ENCODE results near the gene OGFR.
"Not testable (repeated sequence)": the region's sequence is repeated elsewhere in the genome, so short reads cannot be mapped to it uniquely, and the experiment has no call there.

Gene OGFR

GRCh38 chr20:62845416-62846160 is 41.0 kb downstream of the OGFR start:
- Histone ChIP-seq H3K79me2 (no peaks in the 10 kb centered on the region), H2AFZ (no peak overlapping the region), H3K27ac (no peak overlapping the region), H3K9ac (no peak overlapping the region), H3K27me3 (ENCODE audit: control insufficient read depth, insufficient read depth, low read length) (no peaks in the 10 kb centered on the region), H3K4me2 (ENCODE audit: low read length) (no peak overlapping the region), H3K9me3 (ENCODE audit: control insufficient read depth, low read length) (no peaks in the 10 kb centered on the region), H3K4me3 (ENCODE audit: low read depth, low read length) (no peak overlapping the region), H3K36me3 (ENCODE audit: control insufficient read depth, insufficient read depth, low read length) (no peaks in the 10 kb centered on the region), H3K4me1 (no peaks in the 10 kb centered on the region)
- no peak for TF ChIP-seq CTCF (IDR thresholded peaks at IDR 0.05)

GRCh38 chr20:62846166-62846890 is 41.7 kb downstream of the OGFR start:
- Histone ChIP-seq H3K4me1 (no peaks in the 10 kb centered on the region), H3K79me2 (no peaks in the 10 kb centered on the region), H3K27me3 (ENCODE audit: control insufficient read depth, insufficient read depth, low read length) (no peaks in the 10 kb centered on the region), H3K4me3 (ENCODE audit: low read depth, low read length) (no peak overlapping the region), H3K9me3 (ENCODE audit: control insufficient read depth, low read length) (no peaks in the 10 kb centered on the region), H3K36me3 (ENCODE audit: control insufficient read depth, insufficient read depth, low read length) (no peaks in the 10 kb centered on the region), H3K9ac (no peak overlapping the region), H3K27ac (no peak overlapping the region), H2AFZ (no peak overlapping the region), H3K4me2 (ENCODE audit: low read length) (no peak overlapping the region)
- no peak for TF ChIP-seq CTCF (IDR thresholded peaks at IDR 0.05)

GRCh38 chr20:62848917-62849316 is 44.3 kb downstream of the OGFR start:
- H3K4me3 ChIP-seq (ENCODE audit: low read depth, low read length); H2AFZ ChIP-seq; H3K27ac ChIP-seq; H3K4me1 ChIP-seq; H3K9ac ChIP-seq; H3K9me3 ChIP-seq (ENCODE audit: control insufficient read depth, low read length); H3K79me2 ChIP-seq; H3K27me3 ChIP-seq (ENCODE audit: control insufficient read depth, insufficient read depth, low read length); H3K4me2 ChIP-seq (ENCODE audit: low read length); H3K36me3 ChIP-seq (ENCODE audit: control insufficient read depth, insufficient read depth, low read length): not testable (repeated sequence)

- H3K9ac ChIP-seq: no peak overlapping the region
- no peak for TF ChIP-seq CTCF (IDR thresholded peaks at IDR 0.05)
- H3K27ac ChIP-seq: no peak overlapping the region
- no peaks in the 10 kb centered on the region for H3K79me2 ChIP-seq
- H3K36me3 ChIP-seq (ENCODE audit: control insufficient read depth, insufficient read depth, low read length): no peaks in the 10 kb centered on the region
- H3K9me3 ChIP-seq (ENCODE audit: control insufficient read depth, low read length): no peaks in the 10 kb centered on the region
- H3K27me3 ChIP-seq (ENCODE audit: control insufficient read depth, insufficient read depth, low read length): no peaks in the 10 kb centered on the region
- no peak overlapping the region for H3K4me3 ChIP-seq (ENCODE audit: low read depth, low read length)
- no peak overlapping the region for H3K4me2 ChIP-seq (ENCODE audit: low read length)
- H2AFZ ChIP-seq: no peak overlapping the region
- no peaks in the 10 kb centered on the region for H3K4me1 ChIP-seq
Observed at GRCh38 chr20:62849431-62849830, 44.8 kb downstream of the OGFR start.

GRCh38 chr20:62850333-62850974 is 45.8 kb downstream of the OGFR start:
- Histone ChIP-seq H3K9ac (no peak overlapping the region), H3K36me3 (ENCODE audit: control insufficient read depth, insufficient read depth, low read length) (no peaks in the 10 kb centered on the region), H3K9me3 (ENCODE audit: control insufficient read depth, low read length) (no peaks in the 10 kb centered on the region), H3K27me3 (ENCODE audit: control insufficient read depth, insufficient read depth, low read length) (no peaks in the 10 kb centered on the region), H3K79me2 (no peaks in the 10 kb centered on the region), H2AFZ (no peak overlapping the region), H3K27ac (no peak overlapping the region), H3K4me2 (ENCODE audit: low read length) (no peak overlapping the region), H3K4me1 (no peaks in the 10 kb centered on the region), H3K4me3 (ENCODE audit: low read depth, low read length) (no peak overlapping the region)
- no peak for TF ChIP-seq CTCF (IDR thresholded peaks at IDR 0.05)

All from parathyroid adenoma (tissue), 2 donors.